Islet precursor cell (in vitro differentiated cells): ENCODE measurements around the gene JPT2.
"Not testable (repeated sequence)": the region's sequence is repeated elsewhere in the genome, so short reads cannot be mapped to it uniquely, and the experiment has no call there.

Source experiments
- DNase-seq: peaks from one replicate; pipeline ENCODE4 v3.0.0-alpha.2; 2018

The JPT2 gene

GRCh38 chr16:1710811-1711507, 32.9 kb downstream of the JPT2 start:
- DNase-seq: no peak

- no peak for DNase-seq
Measured at GRCh38 chr16:1712791-1713261, 34.7 kb downstream of the JPT2 start.

GRCh38 chr16:1713331-1713730, 35.3 kb downstream of the JPT2 start:
- no peak for DNase-seq

- no peak for DNase-seq
Measured at GRCh38 chr16:1713933-1714332, 35.9 kb downstream of the JPT2 start.

- no peak for DNase-seq
Measured at GRCh38 chr16:1715220-1715619, 37.1 kb downstream of the JPT2 start.

GRCh38 chr16:1718236-1718635, 40.2 kb downstream of the JPT2 start:
- not testable (repeated sequence) for DNase-seq

GRCh38 chr16:1719559-1720229, 41.6 kb downstream of the JPT2 start:
- not testable (repeated sequence) for DNase-seq

GRCh38 chr16:1721372-1721771, 43.3 kb downstream of the JPT2 start:
- DNase-seq: no peak

- DNase-seq: no peak
Measured at GRCh38 chr16:1723450-1724147, 45.5 kb downstream of the JPT2 start.

GRCh38 chr16:1724491-1724890, 46.4 kb downstream of the JPT2 start:
- DNase-seq: no peak

- no peak for DNase-seq
Measured at GRCh38 chr16:1726661-1727502, 48.8 kb downstream of the JPT2 start.

GRCh38 chr16:1727651-1728624, 49.9 kb downstream of the JPT2 start:
- no peak for DNase-seq

- no peak for DNase-seq
Measured at GRCh38 chr16:1729026-1729425, 50.9 kb downstream of the JPT2 start.

- no peak for DNase-seq
Measured at GRCh38 chr16:1729445-1729844, 51.4 kb downstream of the JPT2 start.

GRCh38 chr16:1731073-1731472, 53.0 kb downstream of the JPT2 start:
- no peak for DNase-seq

- no peak for DNase-seq
Measured at GRCh38 chr16:1731603-1732002, 53.5 kb downstream of the JPT2 start.

GRCh38 chr16:1732071-1732470, 54.0 kb downstream of the JPT2 start:
- no peak for DNase-seq

- not testable (repeated sequence) for DNase-seq
Measured at GRCh38 chr16:1732551-1732987, 54.5 kb downstream of the JPT2 start.

GRCh38 chr16:1734123-1734522, 56.0 kb downstream of the JPT2 start:
- no peak for DNase-seq

- no peak for DNase-seq
Measured at GRCh38 chr16:1734816-1735215, 56.7 kb downstream of the JPT2 start.

- DNase-seq: no peak
Measured at GRCh38 chr16:1740234-1740633, 62.2 kb downstream of the JPT2 start.
